Fibroblast of lung (primary cell): Measurements from ENCODE around the gene LYPD5. TPM values are rescaled to one million over a fixed set of nuclear protein-coding genes. Genes with fewer than 3 reads are reported as not detected.

Source experiments
- DNase-seq, 2 donors: peaks; one replicate each; pipeline versions ENCODE4 v3.0.0 to v3.0.0-alpha.2; 2010; ENCODE audit warnings: low read depth in 2 of 2
- H2AFZ ChIP-seq: 2 replicates; pipeline ENCODE4 v1.5.1; 2012; ENCODE audit warnings: low read length, control low read depth, inconsistent platforms
- H3K27ac ChIP-seq: 2 replicates; pipeline ENCODE4 v1.5.1; 2011; ENCODE audit warnings: low read length, control low read depth; ENCODE audit not compliant: insufficient read depth
- H3K27me3 ChIP-seq: 2 replicates; pipeline ENCODE4 v1.5.1; 2011; ENCODE audit warnings: mild to moderate bottlenecking, low read length; ENCODE audit not compliant: control insufficient read depth, insufficient read depth
- H3K36me3 ChIP-seq: 2 replicates; pipeline ENCODE4 v1.5.1; 2011; ENCODE audit warnings: low read length; ENCODE audit not compliant: control insufficient read depth, insufficient read depth
- H3K4me1 ChIP-seq: 2 replicates; pipeline ENCODE4 v1.5.1; 2011; ENCODE audit warnings: low read length; ENCODE audit not compliant: control insufficient read depth, insufficient read depth; ENCODE audit errors: extremely low read depth
- H3K4me2 ChIP-seq: 2 replicates; pipeline ENCODE4 v1.5.1; 2011; ENCODE audit warnings: low read length, control low read depth; ENCODE audit not compliant: insufficient read depth; ENCODE audit errors: extremely low read depth
- H3K4me3 ChIP-seq, 4 experiments: fragments of 200-600 bp in 1 of 4; sonication (generic) in 1 of 4; replicated peaks in 1 of 4; 2 replicates each; pipeline ENCODE4 v1.5.1; 2011 to 2016; ENCODE audit warnings: low read length in 4 of 4, low read depth in 3 of 4, mild to moderate bottlenecking in 3 of 4, control low read depth in 2 of 4, inconsistent platforms in 1 of 4, mixed read lengths in 1 of 4; ENCODE audit not compliant: insufficient read depth in 1 of 4; ENCODE audit errors: control extremely low read depth in 1 of 4
- H3K79me2 ChIP-seq: 2 replicates; pipeline ENCODE4 v1.5.1; 2012; ENCODE audit warnings: mild to moderate bottlenecking, low read length, inconsistent platforms; ENCODE audit not compliant: control insufficient read depth, insufficient read depth
- H3K9ac ChIP-seq: 2 replicates; pipeline ENCODE4 v1.5.1; 2011; ENCODE audit warnings: mild to moderate bottlenecking, low read length, control low read depth; ENCODE audit not compliant: insufficient read depth
- H3K9me3 ChIP-seq: 2 replicates; pipeline ENCODE4 v1.5.1; 2012; ENCODE audit warnings: low read depth, low read length; ENCODE audit not compliant: control insufficient read depth, insufficient read depth
- H4K20me1 ChIP-seq: 2 replicates; pipeline ENCODE4 v1.5.1; 2011; ENCODE audit warnings: low read length; ENCODE audit not compliant: control insufficient read depth, insufficient read depth; ENCODE audit errors: extremely low read depth
- EZH2 ChIP-seq: IDR thresholded peaks from 2 replicates; pipeline ENCODE4 v1.5.1; 2012; ENCODE audit warnings: low read length, control low read depth, mild to moderate bottlenecking; ENCODE audit errors: missing control alignments
- polyA plus RNA-seq, 2 donors: library from polyadenylated mRNA; depleted of rRNA in 1 of 2; stranded (reverse) in 1 of 2; unstranded in 1 of 2; fragments of >200 nt; gene quantifications; 2 replicates each; pipeline ENCODE4 v1.2.1, GENCODE V29; 2011 to 2012; ENCODE audit warnings: missing spikeins in 1 of 2
- total RNA-seq: library from RNA; depleted of rRNA; stranded (reverse); fragments of >200 nt; gene quantifications from 2 replicates; pipeline ENCODE4 v1.2.1, GENCODE V29; 2014
- TF ChIP-seq, protein P1 (sequence below), 2 donors: IDR thresholded peaks in 1 of 2; conservative IDR thresholded peaks in 1 of 2; 1 replicate in 1 of 2; 2 replicates in 1 of 2; pipeline ENCODE4 v1.5.1; 2011 to 2012; ENCODE audit warnings: low read length in 2 of 2, control low read depth in 1 of 2, inconsistent platforms in 1 of 2, low read depth in 1 of 2, mild to moderate bottlenecking in 1 of 2

The LYPD5 gene
- total and polyA plus RNA-seq, 2 donors (not counting 1 experiment from before 2014, with no cell fraction given): 0.37 to 0.50 TPM

DNA sequence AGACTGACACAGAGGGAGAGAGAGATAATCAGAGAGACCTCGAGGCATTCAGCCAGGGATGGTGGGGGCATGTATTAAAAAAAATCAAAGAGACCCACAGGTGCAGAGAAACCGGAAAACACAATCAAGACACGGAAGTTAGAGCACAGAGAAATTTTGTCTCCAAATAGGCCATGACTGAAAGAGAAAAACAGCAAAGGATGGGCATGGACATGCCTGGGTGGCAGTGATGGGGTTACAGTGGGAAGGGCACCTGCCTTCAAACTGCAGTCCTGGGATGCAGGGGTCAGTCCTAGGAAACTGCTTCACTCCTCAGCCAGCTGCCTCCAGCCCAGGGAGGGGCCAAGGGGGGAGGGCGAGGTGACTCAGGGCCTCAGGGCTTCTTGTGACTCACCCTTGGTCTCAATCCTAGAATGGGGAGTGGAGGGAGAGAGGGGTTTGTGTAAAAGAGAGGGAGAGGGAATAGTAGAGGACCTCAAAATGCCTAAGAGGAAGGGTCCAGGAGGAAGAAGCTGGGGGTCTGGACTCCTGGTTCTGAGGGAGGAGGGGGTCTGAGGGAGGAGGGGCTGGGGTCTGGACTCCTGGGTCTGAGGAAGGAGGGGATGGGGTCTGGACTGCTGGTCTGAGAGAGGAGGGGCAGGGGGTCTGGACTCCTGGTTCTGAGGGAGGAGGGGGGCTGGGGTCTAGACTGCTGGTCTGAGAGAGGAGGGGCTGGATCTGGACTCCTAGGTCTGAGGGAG is 17.8 kb downstream of the LYPD5 start:
- TF ChIP-seq EZH2: no peak
- TF ChIP-seq, protein P1, sequence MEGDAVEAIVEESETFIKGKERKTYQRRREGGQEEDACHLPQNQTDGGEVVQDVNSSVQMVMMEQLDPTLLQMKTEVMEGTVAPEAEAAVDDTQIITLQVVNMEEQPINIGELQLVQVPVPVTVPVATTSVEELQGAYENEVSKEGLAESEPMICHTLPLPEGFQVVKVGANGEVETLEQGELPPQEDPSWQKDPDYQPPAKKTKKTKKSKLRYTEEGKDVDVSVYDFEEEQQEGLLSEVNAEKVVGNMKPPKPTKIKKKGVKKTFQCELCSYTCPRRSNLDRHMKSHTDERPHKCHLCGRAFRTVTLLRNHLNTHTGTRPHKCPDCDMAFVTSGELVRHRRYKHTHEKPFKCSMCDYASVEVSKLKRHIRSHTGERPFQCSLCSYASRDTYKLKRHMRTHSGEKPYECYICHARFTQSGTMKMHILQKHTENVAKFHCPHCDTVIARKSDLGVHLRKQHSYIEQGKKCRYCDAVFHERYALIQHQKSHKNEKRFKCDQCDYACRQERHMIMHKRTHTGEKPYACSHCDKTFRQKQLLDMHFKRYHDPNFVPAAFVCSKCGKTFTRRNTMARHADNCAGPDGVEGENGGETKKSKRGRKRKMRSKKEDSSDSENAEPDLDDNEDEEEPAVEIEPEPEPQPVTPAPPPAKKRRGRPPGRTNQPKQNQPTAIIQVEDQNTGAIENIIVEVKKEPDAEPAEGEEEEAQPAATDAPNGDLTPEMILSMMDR (conservative IDR thresholded peaks at IDR 0.05 in 1 of 2, IDR thresholded peaks at IDR 0.05 in 1 of 2; ENCODE audit: low read depth in 1 of 2, low read length in 2 of 2): no peak
- H3K9ac ChIP-seq: no peak overlapping the region
- H3K79me2 ChIP-seq: no peaks in the 10 kb centered on the region
- peaks cover 17% of the 10 kb centered on the region for H3K4me1 ChIP-seq
- H3K4me2 ChIP-seq: peak overlapping the region; percentile 68
- H3K27me3 ChIP-seq: no peaks in the 10 kb centered on the region
- no peaks in the 10 kb centered on the region for H3K9me3 ChIP-seq
- DNase-seq: peak; percentile 83 to 87
- H3K36me3 ChIP-seq: no peaks in the 10 kb centered on the region
- no peaks in the 10 kb centered on the region for H4K20me1 ChIP-seq
- peak overlapping the region; percentile 54 for H3K27ac ChIP-seq
- H3K4me3 ChIP-seq: no peak overlapping the region
- no peak overlapping the region for H2AFZ ChIP-seq

DNA sequence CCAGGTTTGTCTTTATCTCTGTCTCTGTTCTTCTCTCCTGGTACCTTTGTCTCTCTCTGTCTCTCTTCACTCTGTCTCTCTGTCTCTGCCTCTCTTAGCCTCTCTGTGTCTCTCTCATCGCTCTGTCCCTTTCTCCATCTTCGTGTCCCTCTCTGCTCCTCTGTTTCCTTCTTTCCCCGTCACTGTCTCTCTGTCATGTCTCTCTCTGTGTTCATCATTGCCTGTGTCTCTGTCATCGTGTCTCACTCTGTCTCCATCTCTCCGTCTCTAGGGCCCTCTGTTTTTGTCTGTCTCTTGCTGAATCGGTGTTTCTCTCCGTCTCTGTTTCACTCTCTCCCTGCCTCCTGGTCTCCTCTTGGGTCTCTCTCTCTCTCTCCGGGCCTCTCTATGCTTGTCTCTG is 18.6 kb downstream of the LYPD5 start:
- Histone ChIP-seq H3K36me3 (no peaks in the 10 kb centered on the region), H3K9me3 (no peaks in the 10 kb centered on the region), H4K20me1 (no peaks in the 10 kb centered on the region), H3K79me2 (no peaks in the 10 kb centered on the region), H3K4me3 (no peak overlapping the region), H3K4me1 (peaks cover 17% of the 10 kb centered on the region), H2AFZ (no peak overlapping the region), H3K4me2 (no peak overlapping the region), H3K27ac (no peak overlapping the region), H3K27me3 (no peaks in the 10 kb centered on the region), H3K9ac (no peak overlapping the region)
- no peak for DNase-seq
- no peak for TF ChIP-seq EZH2
- TF ChIP-seq, protein P1 (conservative IDR thresholded peaks at IDR 0.05 in 1 of 2, IDR thresholded peaks at IDR 0.05 in 1 of 2; ENCODE audit: low read depth in 1 of 2, low read length in 2 of 2): no peak

DNA sequence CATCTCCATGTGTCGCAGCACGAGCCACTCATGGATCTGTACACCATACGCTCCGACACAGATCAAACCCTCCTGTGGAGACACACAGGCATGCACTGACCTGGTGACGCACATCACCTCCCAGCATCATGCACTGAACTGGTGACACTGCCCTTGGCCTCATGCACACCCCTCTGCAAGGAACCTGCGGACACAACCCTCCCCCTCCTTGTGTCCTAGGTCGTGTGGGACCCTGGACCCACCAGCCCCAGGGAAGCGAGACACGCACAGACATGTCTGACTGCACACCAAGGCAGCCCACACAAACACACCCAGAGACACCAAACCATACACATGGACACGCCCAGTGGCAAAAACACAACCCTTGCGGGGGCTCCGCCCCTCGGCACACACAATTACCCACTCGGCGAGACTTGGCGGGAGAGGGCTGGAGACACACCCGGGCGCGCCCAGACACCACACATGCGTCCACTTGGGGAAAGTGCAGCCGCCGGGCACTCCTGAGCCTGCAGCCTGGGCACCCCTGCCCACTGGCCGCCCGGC is 19.5 kb downstream of the LYPD5 start:
- Histone ChIP-seq H3K9ac (no peak overlapping the region), H3K79me2 (no peaks in the 10 kb centered on the region), H3K36me3 (no peaks in the 10 kb centered on the region), H4K20me1 (no peaks in the 10 kb centered on the region), H3K4me2 (no peak overlapping the region), H3K27me3 (no peaks in the 10 kb centered on the region), H3K4me1 (peaks cover 17% of the 10 kb centered on the region), H3K4me3 (no peak overlapping the region), H3K9me3 (no peaks in the 10 kb centered on the region), H3K27ac (no peak overlapping the region), H2AFZ (no peak overlapping the region)
- no peak for DNase-seq
- TF ChIP-seq, protein P1 (conservative IDR thresholded peaks at IDR 0.05 in 1 of 2, IDR thresholded peaks at IDR 0.05 in 1 of 2; ENCODE audit: low read depth in 1 of 2, low read length in 2 of 2): no peak
- TF ChIP-seq EZH2: no peak
